ENCODE results near the gene CDC42BPB. TPM values are rescaled to one million over a fixed set of nuclear protein-coding genes. Genes with fewer than 3 reads are reported as not detected.

The CDC42BPB gene
- total RNA-seq, 1 donor from 2014 or later = 55.0 TPM

DNA sequence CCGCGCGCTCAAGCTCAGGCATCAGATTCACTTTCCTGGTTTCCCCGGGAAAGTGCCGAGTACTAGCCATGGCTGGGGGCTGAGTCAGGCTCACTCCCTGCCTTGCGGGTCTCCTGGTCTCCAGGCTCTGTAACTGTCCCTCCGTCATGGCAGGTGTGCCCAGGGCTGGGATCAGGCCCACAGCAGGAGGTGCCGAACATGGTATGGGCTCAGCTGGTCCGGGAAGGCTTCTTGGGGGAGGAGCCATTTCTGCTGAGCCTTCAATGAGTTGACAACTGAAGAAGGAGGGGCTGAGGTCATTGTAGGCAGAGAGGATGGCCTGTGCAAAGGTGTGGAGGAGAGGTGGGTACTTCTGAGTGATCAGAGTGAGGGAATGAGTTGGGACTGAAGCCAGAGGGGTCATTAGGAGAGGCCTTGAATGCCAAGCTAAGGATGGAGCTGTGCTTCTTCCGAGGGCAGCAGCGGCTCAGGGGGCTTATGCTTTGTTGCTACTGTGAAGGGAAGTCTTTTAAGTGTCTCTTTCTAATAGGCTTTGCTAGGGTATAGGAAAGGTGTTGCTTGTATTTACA is 37.9 kb upstream of the CDC42BPB start:
- FAIRE-seq (no peak), DNase-seq (ENCODE audit: low read depth) (no peak)
- H3K27me3 ChIP-seq (ENCODE audit: control insufficient read depth, insufficient read depth, low read length) = peaks cover 10% of the 10 kb centered on the region
- no peaks in the 10 kb centered on the region for H3K36me3 ChIP-seq (ENCODE audit: control insufficient read depth, insufficient read depth, low read length)
- TF ChIP-seq, protein P1, sequence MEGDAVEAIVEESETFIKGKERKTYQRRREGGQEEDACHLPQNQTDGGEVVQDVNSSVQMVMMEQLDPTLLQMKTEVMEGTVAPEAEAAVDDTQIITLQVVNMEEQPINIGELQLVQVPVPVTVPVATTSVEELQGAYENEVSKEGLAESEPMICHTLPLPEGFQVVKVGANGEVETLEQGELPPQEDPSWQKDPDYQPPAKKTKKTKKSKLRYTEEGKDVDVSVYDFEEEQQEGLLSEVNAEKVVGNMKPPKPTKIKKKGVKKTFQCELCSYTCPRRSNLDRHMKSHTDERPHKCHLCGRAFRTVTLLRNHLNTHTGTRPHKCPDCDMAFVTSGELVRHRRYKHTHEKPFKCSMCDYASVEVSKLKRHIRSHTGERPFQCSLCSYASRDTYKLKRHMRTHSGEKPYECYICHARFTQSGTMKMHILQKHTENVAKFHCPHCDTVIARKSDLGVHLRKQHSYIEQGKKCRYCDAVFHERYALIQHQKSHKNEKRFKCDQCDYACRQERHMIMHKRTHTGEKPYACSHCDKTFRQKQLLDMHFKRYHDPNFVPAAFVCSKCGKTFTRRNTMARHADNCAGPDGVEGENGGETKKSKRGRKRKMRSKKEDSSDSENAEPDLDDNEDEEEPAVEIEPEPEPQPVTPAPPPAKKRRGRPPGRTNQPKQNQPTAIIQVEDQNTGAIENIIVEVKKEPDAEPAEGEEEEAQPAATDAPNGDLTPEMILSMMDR (IDR thresholded peaks at IDR 0.05; ENCODE audit: insufficient read depth, low read length, severe bottlenecking) = no peak
- no peak overlapping the region for H3K4me3 ChIP-seq (ENCODE audit: low read depth, low read length)

DNA sequence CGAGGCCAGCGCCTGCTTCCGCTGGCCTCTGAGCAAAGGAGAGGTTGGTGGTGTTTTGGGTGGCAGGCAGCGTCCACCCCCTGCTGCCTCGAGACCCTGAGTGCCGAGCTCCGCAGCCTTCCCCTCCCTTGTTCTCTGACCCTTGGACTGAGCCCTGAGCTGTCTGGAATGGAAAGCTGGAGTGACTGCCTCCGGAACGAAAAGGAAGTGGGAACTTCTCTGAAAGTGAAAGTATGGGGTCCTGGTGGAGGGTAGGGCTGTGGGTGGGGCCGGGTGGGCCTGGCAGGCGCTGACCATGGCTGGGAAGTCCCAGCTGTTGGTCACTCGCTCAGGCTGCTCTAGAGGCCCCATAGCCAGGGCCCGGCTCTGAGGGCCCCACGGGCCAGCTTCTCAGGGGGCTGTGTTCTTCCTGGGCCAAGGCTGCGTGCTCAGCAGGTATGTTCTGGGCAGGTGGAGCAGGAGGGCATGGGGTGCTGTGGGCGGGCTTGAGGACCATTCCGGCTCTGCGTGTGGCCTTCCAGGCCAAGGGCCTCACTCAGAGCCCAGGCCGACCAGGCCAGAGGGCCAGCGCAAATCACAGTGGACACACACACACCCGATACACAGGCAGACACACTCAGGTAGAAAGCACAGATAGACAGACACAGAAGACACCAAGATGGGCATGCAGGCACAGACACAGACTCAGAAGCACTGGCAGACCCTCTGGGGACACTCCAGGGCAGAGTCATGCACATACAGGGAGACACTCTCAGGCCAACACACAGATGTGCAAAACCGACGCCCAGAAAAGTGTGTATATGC is 37.3 kb upstream of the CDC42BPB start, which contains the start of gene EXOC3L4:
EXOC3L4 (plus strand) TSS at position 320 of the 804 bp plus-strand sequence. CDS start 5,495 bp downstream, outside the sequence.
- TF ChIP-seq, protein P1 (IDR thresholded peaks at IDR 0.05; ENCODE audit: insufficient read depth, low read length, severe bottlenecking) = no peak
- H3K36me3 ChIP-seq (ENCODE audit: control insufficient read depth, insufficient read depth, low read length) = no peaks in the 10 kb centered on the region
- no peak within 1 kb of the TSS for H3K4me3 ChIP-seq (ENCODE audit: low read depth, low read length)
- FAIRE-seq (no peak), DNase-seq (ENCODE audit: low read depth) (no peak)
- peaks cover 12% of the 10 kb centered on the region for H3K27me3 ChIP-seq (ENCODE audit: control insufficient read depth, insufficient read depth, low read length)

DNA sequence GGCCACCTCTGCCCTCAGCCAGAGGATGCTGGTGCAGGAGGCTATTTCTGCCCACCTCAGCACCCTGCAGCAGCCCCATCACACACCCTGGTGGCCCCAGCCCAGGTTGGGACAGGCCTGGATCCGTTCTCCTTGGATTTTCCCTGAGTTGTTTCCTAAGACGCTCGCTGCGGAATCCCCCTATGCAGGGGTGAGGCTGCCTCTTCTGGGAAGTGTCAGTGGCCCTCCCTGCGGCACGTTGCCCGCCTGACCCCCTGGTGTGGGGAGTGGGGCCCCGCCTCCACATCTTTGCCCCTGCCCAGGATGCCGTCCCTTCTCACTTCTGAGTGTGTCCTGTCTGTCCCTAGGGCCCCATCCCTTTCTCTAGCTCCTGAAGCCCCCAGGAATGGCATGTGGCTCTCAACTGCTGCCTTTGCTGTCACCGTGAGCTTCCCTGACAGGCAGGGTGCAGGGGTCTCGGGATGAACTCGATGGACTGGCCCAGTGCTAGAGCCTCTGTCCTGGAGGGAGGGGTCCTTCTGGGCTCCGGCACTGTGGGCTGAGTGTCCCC is 36.6 kb upstream of the CDC42BPB start:
- H3K36me3 ChIP-seq (ENCODE audit: control insufficient read depth, insufficient read depth, low read length) = no peaks in the 10 kb centered on the region
- H3K27me3 ChIP-seq (ENCODE audit: control insufficient read depth, insufficient read depth, low read length) = peaks cover 12% of the 10 kb centered on the region
- no peak overlapping the region for H3K4me3 ChIP-seq (ENCODE audit: low read depth, low read length)
- DNase-seq (ENCODE audit: low read depth) (no peak), FAIRE-seq (no peak)
- TF ChIP-seq, protein P1 (IDR thresholded peaks at IDR 0.05; ENCODE audit: insufficient read depth, low read length, severe bottlenecking) = no peak

DNA sequence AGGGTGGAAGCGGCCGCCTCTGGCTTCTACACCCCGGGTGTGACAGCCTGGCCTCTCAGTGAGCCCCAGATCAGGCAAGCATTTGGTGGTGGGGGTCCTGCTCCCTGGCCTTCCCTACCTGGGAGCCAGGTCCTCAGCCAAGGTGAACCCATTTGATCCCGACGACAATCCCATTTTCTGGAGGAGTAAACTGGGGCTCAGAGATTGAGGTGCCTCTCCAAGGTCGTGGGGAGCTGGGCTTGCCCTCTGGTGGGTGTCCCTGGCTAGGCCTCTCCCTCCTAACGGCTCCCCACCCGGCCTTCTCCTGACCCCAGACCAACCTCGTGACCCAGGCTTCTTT is 34.5 kb upstream of the CDC42BPB start:
- peaks cover 15% of the 10 kb centered on the region for H3K27me3 ChIP-seq (ENCODE audit: control insufficient read depth, insufficient read depth, low read length)
- H3K4me3 ChIP-seq (ENCODE audit: low read depth, low read length) = peak overlapping the region; percentile 34
- no peak for DNase-seq (ENCODE audit: low read depth)
- TF ChIP-seq, protein P1 (IDR thresholded peaks at IDR 0.05; ENCODE audit: insufficient read depth, low read length, severe bottlenecking) = no peak
- FAIRE-seq = no peak
- H3K36me3 ChIP-seq (ENCODE audit: control insufficient read depth, insufficient read depth, low read length) = no peaks in the 10 kb centered on the region

DNA sequence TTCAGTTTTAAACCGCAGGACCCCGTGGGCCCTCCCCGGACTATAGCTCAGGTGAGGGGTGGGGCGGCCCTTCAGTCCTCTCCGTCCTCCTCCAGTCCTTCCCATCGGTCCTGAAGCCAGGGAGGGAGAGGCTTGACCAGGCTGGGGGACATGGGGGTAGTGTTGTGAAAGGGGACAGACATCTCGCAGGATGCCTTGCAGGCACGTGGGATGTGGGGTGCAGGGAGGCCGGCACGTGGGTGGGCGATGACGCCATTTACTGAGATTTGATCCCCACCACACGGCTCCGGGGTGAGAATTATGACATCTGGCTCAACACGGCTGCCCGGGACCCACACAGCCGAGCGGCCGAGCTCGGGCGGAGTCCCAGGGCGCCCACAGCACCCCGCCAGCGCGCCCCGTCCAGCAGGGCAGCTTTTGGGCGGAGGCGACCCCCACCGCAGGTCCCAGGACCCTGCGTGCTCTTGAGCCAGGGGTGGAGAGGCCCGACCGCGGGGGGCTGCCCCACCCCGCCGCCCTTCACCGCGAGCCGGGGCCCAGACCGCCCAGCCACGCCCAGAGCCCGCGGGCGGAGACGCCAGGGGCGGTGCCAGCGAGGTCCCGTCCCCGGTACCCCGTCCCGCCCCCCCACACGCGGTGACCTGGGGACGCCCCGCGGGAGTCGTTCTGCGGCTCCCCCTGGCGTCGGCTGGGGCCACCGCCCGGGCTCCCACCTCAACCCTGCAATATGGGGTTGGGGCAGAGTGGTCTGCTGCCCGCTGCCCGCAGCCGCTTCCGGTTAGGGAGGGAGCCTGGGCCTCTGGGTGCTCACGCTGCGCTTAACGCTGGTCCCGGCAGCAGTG is 33.9 kb upstream of the CDC42BPB start:
- TF ChIP-seq, protein P1 (IDR thresholded peaks at IDR 0.05; ENCODE audit: insufficient read depth, low read length, severe bottlenecking) = peak; percentile 44
- Histone ChIP-seq H3K27me3 (ENCODE audit: control insufficient read depth, insufficient read depth, low read length) (peaks cover 16% of the 10 kb centered on the region), H3K4me3 (ENCODE audit: low read depth, low read length) (peak overlapping the region; percentile 34), H3K36me3 (ENCODE audit: control insufficient read depth, insufficient read depth, low read length) (no peaks in the 10 kb centered on the region)
- no peak for DNase-seq (ENCODE audit: low read depth)
- no peak for FAIRE-seq

Data from bronchial epithelial cell (primary cell).